GM21529 (cell line): ENCODE data around the gene CDH5.
"Not testable (repeated sequence)": the region's sequence is repeated elsewhere in the genome, so short reads cannot be mapped to it uniquely, and the experiment has no call there.

Experiments used
- ATAC-seq: cut with Tn5 transposase; IDR thresholded peaks from one replicate; pipeline ENCODE4 v1.9.1; 2021; ENCODE audit not compliant: unreplicated experiment

Gene CDH5

GRCh38 chr16:66434619-66435430, 68.3 kb downstream of the CDH5 start:
- no peak for ATAC-seq

- no peak for ATAC-seq
Observed at GRCh38 chr16:66435896-66436295, 69.4 kb downstream of the CDH5 start.

GRCh38 chr16:66437391-66437945, 71.0 kb downstream of the CDH5 start:
- no peak for ATAC-seq

GRCh38 chr16:66438536-66438935, 72.0 kb downstream of the CDH5 start:
- no peak for ATAC-seq

GRCh38 chr16:66439051-66439730, 72.7 kb downstream of the CDH5 start:
- no peak for ATAC-seq

- no peak for ATAC-seq
Observed at GRCh38 chr16:66440271-66440802, 73.8 kb downstream of the CDH5 start.

GRCh38 chr16:66440970-66441369, 74.5 kb downstream of the CDH5 start:
- ATAC-seq: no peak

GRCh38 chr16:66441586-66442375, 75.3 kb downstream of the CDH5 start:
- no peak for ATAC-seq

GRCh38 chr16:66442502-66443268, 76.2 kb downstream of the CDH5 start:
- ATAC-seq: no peak

- ATAC-seq: no peak
Observed at GRCh38 chr16:66443269-66443652, 76.8 kb downstream of the CDH5 start.

GRCh38 chr16:66444049-66444481, 77.6 kb downstream of the CDH5 start:
- ATAC-seq: no peak

- no peak for ATAC-seq
Observed at GRCh38 chr16:66446737-66447136, 80.2 kb downstream of the CDH5 start.

- no peak for ATAC-seq
Observed at GRCh38 chr16:66447491-66447890, 81.0 kb downstream of the CDH5 start.

GRCh38 chr16:66451548-66451947, 85.1 kb downstream of the CDH5 start:
- ATAC-seq: no peak

- ATAC-seq: not testable (repeated sequence)
Observed at GRCh38 chr16:66453230-66453629, 86.7 kb downstream of the CDH5 start.
